GM12891 (cell line): ENCODE results near the gene RHBDL2.

Experiments
- POLR2A ChIP-seq: IDR thresholded peaks from 2 replicates; pipeline ENCODE4 v1.6.1; 2011; ENCODE audit warnings: low read depth, low read length, control low read depth
- TAF1 ChIP-seq: IDR thresholded peaks from 2 replicates; pipeline ENCODE4 v1.6.1; 2011; ENCODE audit warnings: low read depth, low read length, control low read depth

- TF ChIP-seq TAF1, result no peak
- TF ChIP-seq POLR2A, result no peak
Observed at GRCh38 chr1:38917772-38918171, 23.9 kb downstream of the RHBDL2 start.
